Keratinocyte (primary cell): ENCODE data around the gene ASF1A.

Experiments
- CTCF ChIP-seq, 3 experiments: IDR thresholded peaks in 1 of 3; conservative IDR thresholded peaks in 1 of 3; optimal IDR thresholded peaks in 1 of 3; 2 replicates in 2 of 3; 3 replicates in 1 of 3; pipeline versions ENCODE3 to v1.5.1; 2011; ENCODE audit warnings: low read length in 3 of 3, mild to moderate bottlenecking in 3 of 3, moderate library complexity in 2 of 3, control low read depth in 1 of 3, inconsistent platforms in 1 of 3; ENCODE audit not compliant: insufficient read depth in 2 of 3; ENCODE audit errors: extremely low read depth in 1 of 3
- EZH2 ChIP-seq: IDR thresholded peaks from one replicate; pipeline ENCODE4 v1.6.1; 2012; ENCODE audit warnings: inconsistent platforms, mild to moderate bottlenecking, low read length, moderate library complexity

DNA sequence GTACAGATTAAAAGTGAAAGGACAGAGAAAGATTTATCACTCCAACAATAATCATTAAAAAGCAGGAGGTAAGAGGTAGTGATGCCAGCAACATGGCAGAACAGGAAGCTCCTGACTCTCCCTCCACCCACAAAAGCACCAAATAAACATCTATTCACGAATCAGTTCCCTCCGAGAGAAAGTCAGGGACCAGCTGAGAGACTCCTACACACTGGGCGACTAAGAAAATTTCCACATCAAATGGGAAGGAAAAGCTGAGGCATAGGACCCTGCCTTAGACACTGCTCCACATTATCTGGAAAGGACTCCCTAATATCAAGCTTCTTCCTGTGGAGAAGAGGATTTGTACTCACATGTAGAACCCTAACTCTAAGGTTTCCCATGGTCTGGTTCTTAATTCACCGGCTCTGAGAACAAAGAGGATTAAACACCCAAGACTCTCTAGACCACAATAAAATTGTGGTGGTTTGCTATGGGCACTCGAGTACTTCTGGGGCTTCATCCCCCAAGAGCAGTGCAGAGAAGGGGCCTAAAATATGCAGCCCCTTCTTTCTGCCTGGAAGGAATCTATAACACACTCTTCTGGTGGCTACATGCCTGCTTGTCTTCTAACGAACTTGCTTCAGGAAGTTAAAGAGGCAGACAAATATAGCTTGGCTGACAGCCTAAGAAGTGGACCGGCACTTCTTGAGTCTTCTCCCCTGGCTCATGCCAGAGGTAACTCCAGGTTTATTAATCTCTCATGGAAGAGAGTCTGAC lies 29.4 kb upstream of the ASF1A start:
- TF ChIP-seq CTCF (optimal IDR thresholded peaks at IDR 0.05 in 1 of 3, IDR thresholded peaks at IDR 0.05 in 1 of 3, conservative IDR thresholded peaks at IDR 0.05 in 1 of 3; ENCODE audit: extremely low read depth in 1 of 3, insufficient read depth in 2 of 3, low read length in 3 of 3) (no peak), EZH2 (no peak)
